ENCODE data around the gene SRXN1.
A peak's percentile ranks its signal among the peaks of the same experiment; 100 is the strongest.
"Not testable (repeated sequence)": the region's sequence is repeated elsewhere in the genome, so short reads cannot be mapped to it uniquely, and the experiment has no call there.

Gene SRXN1

GRCh38 chr20:653110-653589 is at the start of gene SRXN1:
Gene SRXN1 (minus strand): TSS chr20:653200. CDS start chr20:653185, 15 bp downstream.
- DNase-seq: peak; percentile 86

GRCh38 chr20:701401-702129 is 48.6 kb upstream of the SRXN1 start:
- DNase-seq: no peak

- no peak for DNase-seq
Observed at GRCh38 chr20:699811-700338, 46.9 kb upstream of the SRXN1 start.

GRCh38 chr20:699342-699741 is 46.3 kb upstream of the SRXN1 start:
- DNase-seq: no peak

GRCh38 chr20:698276-698675 is 45.3 kb upstream of the SRXN1 start:
- no peak for DNase-seq

- DNase-seq: no peak
Observed at GRCh38 chr20:697826-698225, 44.8 kb upstream of the SRXN1 start.

GRCh38 chr20:695165-695866 is 42.3 kb upstream of the SRXN1 start:
- no peak for DNase-seq

GRCh38 chr20:694496-694895 is 41.5 kb upstream of the SRXN1 start:
- no peak for DNase-seq

- not testable (repeated sequence) for DNase-seq
Observed at GRCh38 chr20:693786-694185, 40.8 kb upstream of the SRXN1 start.

GRCh38 chr20:692044-692443 is 39.0 kb upstream of the SRXN1 start:
- no peak for DNase-seq

- DNase-seq: no peak
Observed at GRCh38 chr20:689947-690346, 36.9 kb upstream of the SRXN1 start.

- no peak for DNase-seq
Observed at GRCh38 chr20:689348-689747, 36.3 kb upstream of the SRXN1 start.

GRCh38 chr20:688809-689212 is 35.8 kb upstream of the SRXN1 start:
- no peak for DNase-seq

GRCh38 chr20:687468-688203 is 34.6 kb upstream of the SRXN1 start:
- DNase-seq: no peak

- DNase-seq: no peak
Observed at GRCh38 chr20:684676-685319, 31.8 kb upstream of the SRXN1 start.

GRCh38 chr20:682123-682522 is 29.1 kb upstream of the SRXN1 start:
- DNase-seq: no peak

GRCh38 chr20:680638-681187 is 27.7 kb upstream of the SRXN1 start:
- no peak for DNase-seq

GRCh38 chr20:677957-678356 is 25.0 kb upstream of the SRXN1 start:
- no peak for DNase-seq

- DNase-seq: no peak
Observed at GRCh38 chr20:676967-677366, 24.0 kb upstream of the SRXN1 start.

GRCh38 chr20:676315-676937 is 23.4 kb upstream of the SRXN1 start:
- no peak for DNase-seq

- DNase-seq: peak; percentile 29
Observed at GRCh38 chr20:675453-676314, 22.7 kb upstream of the SRXN1 start, which contains the start of gene SCRT2. Gene SCRT2 (minus strand): TSS chr20:675802. CDS start chr20:675601, 201 bp downstream.
